Left lobe of liver (tissue), 2 donors: ENCODE data around the gene APCDD1L. TPM values are rescaled to one million over a fixed set of nuclear protein-coding genes. Genes with fewer than 3 reads are reported as not detected.
"Not testable (repeated sequence)": the region's sequence is repeated elsewhere in the genome, so short reads cannot be mapped to it uniquely, and the experiment has no call there.

Source experiments
- ATAC-seq: fragments of 200-7000 bp; cut with Tn5 transposase; one replicate; pipeline ENCODE4 v1.9.1; 2020; ENCODE audit warnings: mild to moderate bottlenecking, moderate library complexity
- DNase-seq: peaks from one replicate; pipeline ENCODE4 v3.0.0-alpha.2; 2020; ENCODE audit warnings: low spot score
- total RNA-seq: library from RNA; stranded (reverse); gene quantifications from one replicate; pipeline ENCODE4 v1.2.1, GENCODE V29; 2021
- donor health status: DM: no; HTN: no; CAD: no; lungs with moderate emphysema.
- donor health status: DM: no; HTN: yes; CAD: no.

The APCDD1L gene
- total RNA-seq, 1 donor from 2014 or later: 0.13 TPM

GRCh38 chr20:58518387-58518786 lies 3.2 kb upstream of the APCDD1L start:
- ATAC-seq: no peak
- DNase-seq: no peak

- DNase-seq (no peak), ATAC-seq (no peak)
Measured at GRCh38 chr20:58514321-58515232, 622 bp downstream of the APCDD1L start.

DNA sequence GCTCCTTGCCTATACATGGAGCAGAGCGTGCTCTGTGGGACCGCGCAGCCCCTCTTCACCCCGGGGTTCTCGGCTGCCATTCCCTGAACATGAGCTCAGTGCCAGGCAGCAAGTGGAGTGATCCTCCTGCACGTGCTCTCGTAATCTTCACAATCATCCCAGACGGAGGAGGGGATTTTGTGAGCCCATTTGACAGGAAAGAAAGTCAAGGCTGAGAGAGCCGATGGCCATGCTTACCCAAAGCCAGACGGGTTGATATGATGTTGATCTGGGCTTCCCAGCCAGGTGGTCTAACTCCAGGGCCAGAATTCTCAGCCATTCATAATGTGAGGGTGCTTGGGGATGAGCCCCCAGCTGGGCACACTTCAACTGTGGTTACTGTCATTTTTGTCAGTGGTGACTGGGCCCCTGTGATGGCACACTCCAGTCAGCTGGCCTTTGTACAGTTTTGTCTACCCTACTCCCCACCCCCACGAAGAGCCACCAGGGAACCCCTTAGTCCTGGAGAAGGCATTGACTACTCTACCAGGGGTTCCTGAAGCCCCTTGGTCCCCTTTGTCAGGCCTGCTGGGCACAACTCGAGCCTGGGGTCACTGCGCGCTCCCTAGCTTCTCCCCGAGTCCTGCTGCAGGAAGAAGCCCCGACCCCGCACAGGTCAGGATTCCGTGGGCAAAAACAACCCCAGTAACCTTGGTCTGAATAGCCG lies 1.5 kb downstream of the APCDD1L start:
- ATAC-seq (no peak), DNase-seq (no peak)

- ATAC-seq: no peak
- no peak for DNase-seq
Measured at GRCh38 chr20:58512808-58513552, 2.2 kb downstream of the APCDD1L start.

DNA sequence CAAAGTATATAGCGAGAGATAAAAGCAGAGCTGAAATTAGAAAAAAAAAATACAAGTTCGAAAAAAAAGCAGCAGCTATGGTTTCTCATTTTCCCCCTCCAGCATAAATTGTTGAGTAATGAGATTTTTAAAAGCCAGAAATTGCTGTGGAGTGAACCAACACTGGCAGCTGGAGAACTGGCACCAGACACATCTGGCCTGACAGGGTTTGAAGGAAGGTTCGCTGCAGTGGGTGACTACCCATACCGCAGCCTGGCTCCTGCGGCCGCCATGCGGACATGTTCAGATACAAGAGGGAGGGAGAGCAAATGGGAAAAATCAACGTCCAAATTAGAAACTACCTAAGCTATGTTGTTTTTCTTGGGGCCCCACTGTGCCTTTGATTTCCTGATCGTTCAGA lies 3.3 kb downstream of the APCDD1L start:
- DNase-seq (no peak), ATAC-seq (no peak)

DNA sequence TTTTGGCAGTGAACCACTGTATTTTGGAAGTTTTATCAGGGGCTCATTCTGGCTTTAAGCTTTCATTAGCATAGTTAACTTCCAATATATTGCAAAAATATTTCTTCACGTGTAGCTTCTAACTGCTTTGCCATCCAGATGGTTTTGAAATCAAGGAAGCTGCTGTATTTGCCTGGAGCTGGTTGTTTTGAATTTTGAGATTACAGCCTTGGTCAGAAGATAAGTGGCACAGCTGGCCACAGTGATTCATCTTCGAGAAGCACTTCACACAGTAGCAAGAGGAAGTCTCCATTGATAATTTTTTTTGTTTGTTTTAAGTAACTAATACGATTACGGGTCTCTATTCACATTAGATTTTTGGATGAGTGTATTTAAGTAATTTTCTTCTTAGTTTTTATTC lies 3.8 kb downstream of the APCDD1L start:
- DNase-seq (no peak), ATAC-seq (no peak)

- DNase-seq: no peak
- no peak for ATAC-seq
Measured at GRCh38 chr20:58510921-58511320, 4.3 kb downstream of the APCDD1L start.

- no peak for DNase-seq
- no peak for ATAC-seq
Measured at GRCh38 chr20:58508762-58509395, 6.3 kb downstream of the APCDD1L start.

- not testable (repeated sequence) for DNase-seq, ATAC-seq
Measured at GRCh38 chr20:58506999-58507398, 8.2 kb downstream of the APCDD1L start.

DNA sequence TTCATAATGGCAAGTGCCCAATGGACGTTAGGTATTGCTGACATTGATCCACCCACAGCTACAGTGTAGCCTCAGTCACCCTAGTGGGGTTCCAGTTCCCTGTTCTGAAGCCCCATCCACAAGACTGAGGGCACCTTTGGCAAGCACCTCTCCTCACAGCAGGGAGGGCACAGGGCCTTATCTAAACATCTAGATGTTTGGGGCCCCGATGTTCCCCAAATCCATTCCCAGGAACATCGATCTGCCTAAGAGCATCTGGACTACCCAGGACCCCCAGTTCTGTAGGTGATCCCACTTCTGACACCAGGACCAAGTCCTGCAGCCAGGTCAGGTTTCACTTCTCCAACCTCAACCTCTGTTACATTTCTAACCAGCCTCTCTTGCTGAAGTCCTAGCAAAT lies 10.6 kb downstream of the APCDD1L start:
- no peak for DNase-seq
- no peak for ATAC-seq

DNA sequence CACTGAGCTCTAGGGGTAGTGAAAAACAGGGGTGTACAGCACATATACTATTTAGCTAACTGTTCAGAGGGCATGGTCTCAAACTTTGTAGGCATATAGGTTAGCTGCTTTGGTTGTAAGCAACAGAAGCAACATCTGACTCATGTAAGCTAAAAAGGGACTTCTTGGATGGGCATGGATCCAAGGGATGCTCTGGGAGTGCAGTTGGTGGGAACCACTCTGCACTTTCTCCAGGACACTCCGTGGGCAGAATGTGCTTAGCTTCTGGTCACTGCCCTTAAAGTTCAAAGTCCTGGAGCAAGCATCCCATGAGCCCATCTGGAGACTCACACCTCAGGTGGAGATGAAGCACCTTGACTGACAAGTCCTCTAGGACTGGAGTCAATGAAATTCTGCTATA lies 11.5 kb downstream of the APCDD1L start:
- no peak for DNase-seq
- no peak for ATAC-seq

DNA sequence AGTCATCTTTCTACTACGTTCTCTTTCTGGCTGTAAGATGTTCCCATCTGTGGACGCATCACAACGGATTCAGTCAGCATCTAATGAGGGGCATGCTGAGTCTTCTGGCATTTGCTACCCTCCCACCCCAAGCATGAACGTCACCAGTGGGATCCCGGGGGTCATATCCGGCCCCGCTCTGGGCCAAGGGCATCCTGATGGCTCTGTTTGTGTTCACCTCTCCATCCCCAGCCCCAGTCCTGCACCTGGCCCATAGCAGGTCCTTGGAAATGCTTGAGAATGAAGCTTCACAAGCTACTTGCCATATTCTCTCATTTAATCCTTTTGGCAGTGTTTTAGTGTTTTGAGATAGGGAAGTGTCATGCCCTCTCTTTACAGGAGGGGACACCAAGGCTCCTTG lies 14.9 kb downstream of the APCDD1L start:
- no peak for ATAC-seq
- DNase-seq: no peak

- DNase-seq (no peak), ATAC-seq (peak; percentile 23)
Measured at GRCh38 chr20:58498470-58499068, 16.6 kb downstream of the APCDD1L start.

DNA sequence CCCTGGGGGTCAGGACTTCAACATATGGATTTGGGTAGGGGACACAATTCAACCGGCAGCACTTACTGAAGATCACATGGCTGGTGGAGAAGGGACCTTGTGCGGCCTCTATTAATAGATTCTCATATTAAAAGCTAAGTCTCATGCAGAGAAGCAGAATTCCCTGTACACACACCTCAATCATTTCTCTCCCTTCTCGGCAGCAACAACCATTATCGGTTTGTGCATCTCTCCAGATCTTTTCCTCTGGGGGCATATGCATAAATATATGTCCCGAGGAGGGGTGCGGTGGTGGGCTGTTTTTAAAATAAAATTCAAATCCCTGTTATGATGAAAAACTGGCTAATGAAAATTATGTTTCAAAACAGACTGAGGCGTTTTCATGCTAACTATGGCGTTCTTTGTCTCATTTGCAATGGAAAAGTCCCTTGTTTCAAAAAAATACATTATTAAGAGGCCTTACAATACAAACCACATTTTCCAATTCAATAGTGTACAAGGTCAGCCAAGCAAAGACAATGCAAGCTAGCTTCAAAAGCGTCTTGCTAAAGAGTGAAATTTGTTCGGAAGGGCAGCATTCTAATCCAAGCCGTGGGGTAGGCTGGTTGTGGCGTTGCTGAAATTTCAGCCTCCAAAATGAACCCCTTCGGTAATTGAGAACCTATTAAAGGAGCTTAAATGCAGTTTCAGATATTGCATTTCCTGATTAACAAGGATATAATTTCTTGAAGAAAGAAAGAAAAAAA lies 17.3 kb downstream of the APCDD1L start:
- DNase-seq (no peak), ATAC-seq (no peak)

DNA sequence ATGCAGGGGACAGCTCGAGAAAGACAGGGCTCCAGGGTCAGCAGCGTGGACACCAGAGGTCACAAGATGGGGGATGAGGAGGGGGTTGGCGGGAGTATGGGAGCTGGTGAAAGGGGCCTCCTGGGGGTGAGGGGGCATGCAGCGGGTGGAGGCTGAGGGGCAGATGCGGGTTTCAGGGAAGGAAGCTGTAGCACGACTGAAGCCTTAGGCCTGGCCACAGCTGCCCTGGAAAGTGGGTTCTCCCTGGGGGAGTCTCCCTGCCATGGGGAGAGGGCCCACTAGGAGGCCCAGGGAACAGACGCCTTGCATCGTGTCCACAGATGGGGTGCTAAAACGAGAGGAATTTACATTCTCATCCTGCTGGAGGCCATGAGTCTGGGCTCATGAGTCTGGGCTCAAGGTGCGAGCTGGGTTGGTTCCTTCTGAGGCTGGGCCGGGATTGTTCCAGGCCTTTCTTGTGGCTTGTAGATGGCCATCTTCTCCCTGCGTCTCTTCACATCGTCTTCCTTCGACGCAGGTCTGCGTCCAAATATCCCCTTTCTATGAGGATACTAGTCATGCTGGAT lies 18.0 kb downstream of the APCDD1L start:
- DNase-seq: no peak
- no peak for ATAC-seq

- DNase-seq (no peak), ATAC-seq (no peak)
Measured at GRCh38 chr20:58496429-58496769, 18.8 kb downstream of the APCDD1L start.

- no peak for ATAC-seq
- no peak for DNase-seq
Measured at GRCh38 chr20:58495623-58496428, 19.4 kb downstream of the APCDD1L start.

DNA sequence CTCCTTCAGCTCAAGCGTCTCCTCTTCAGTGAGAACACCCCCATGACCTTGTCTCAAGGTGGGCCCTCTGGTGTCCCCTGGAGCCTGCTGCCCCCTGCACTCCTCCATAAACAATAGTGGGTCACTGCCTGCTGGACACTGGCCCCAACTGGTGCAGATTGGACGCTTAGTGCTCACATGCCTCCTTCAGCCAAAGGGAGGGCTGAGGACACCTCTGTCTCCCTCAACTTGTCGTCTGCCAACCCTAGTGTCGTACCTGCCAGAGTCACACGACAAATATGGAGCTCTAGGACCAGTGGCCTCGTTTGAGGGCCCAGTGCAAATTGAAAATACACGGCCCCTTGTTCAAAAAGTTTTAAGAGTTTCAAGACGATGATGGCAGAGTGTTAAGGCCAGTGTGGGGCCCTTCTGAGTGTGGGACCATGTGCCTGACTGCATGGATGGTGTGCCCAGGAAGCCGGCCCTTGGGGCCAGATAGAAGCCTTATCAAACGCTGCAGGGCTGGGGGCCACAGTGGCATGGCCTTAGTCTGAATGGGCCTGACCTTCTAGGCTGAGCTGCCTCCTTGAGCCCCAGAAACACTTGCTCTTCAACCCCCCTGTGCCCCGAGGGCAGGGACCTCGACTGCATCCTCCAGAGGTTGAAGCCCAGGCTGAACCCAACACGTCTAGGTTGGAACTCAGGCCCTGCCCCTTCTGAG lies 20.1 kb downstream of the APCDD1L start:
- DNase-seq (no peak), ATAC-seq (no peak)
